Caki2 (cell line): ENCODE data around the gene F2RL3. TPM values are rescaled to one million over a fixed set of nuclear protein-coding genes. Genes with fewer than 3 reads are reported as not detected.
"Not testable (repeated sequence)": the region's sequence is repeated elsewhere in the genome, so short reads cannot be mapped to it uniquely, and the experiment has no call there.

Source experiments
- DNase-seq: peaks from one replicate; pipeline ENCODE4 v3.0.0-alpha.2; 2015; ENCODE audit warnings: low read depth
- in situ Hi-C: cut with HindIII; loops from 2 replicates; pipeline ENCODE4 v1.10.0; 2016; ENCODE audit warnings: low sequenced_read_pairs, low pct_unique_long_range_greater_than_20kb, mixed read lengths
- total RNA-seq: library from RNA; depleted of rRNA; stranded (reverse); fragments of >200 nt; shearing (Covaris generic); gene quantifications from 2 replicates; pipeline ENCODE4 v1.2.3, GENCODE V29; 2014; ENCODE audit warnings: low replicate concordance

F2RL3 gene
- total RNA-seq, 1 experiment from 2014 or later, result 5.0 TPM

- DNase-seq, result no peak
- in situ Hi-C loops, result no loop called here
These were observed 16.1 kb upstream of the F2RL3 start for GRCh38 chr19:16872728-16873127.

GRCh38 chr19:16873594-16873993 is 15.2 kb upstream of the F2RL3 start:
- DNase-seq, result no peak
- in situ Hi-C loops, result no loop called here

DNA sequence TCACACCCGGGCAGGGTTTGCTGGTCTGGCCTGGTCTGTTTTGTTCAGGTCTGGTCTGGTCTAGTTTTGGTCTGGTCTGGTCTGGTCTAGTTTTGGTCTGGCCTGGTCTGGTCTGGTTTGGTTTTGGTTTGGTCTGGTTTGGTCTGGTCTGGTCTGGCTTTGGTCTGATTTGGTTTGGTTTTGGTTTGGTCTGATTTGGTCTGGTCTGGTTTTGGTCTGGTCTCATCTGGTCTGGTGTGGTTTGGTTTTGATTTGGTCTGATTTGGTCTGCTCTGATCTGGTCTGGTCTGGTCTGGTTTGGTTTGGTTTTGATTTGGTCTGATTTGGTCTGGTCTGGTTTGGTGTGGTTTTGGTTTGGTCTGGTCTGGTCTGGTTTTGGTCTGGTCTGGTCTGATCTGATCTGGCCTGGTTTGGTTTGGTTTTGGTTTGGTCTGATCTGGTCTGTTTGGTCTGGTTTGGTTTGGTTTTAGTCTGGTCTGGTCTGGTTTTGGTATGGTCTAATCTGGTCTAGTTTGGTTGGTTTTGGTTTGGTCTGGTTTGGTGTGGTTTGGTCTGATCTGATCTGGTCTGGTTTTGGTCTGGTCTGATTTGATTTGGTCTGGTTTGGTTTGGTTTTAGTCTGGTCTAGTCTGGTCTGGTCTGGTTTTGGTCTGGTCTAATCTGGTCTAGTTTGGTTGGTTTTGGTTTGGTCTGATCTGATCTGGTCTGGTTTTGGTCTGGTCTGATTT is 14.4 kb upstream of the F2RL3 start:
- in situ Hi-C loops, result no loop called here
- DNase-seq, result no peak

DNA sequence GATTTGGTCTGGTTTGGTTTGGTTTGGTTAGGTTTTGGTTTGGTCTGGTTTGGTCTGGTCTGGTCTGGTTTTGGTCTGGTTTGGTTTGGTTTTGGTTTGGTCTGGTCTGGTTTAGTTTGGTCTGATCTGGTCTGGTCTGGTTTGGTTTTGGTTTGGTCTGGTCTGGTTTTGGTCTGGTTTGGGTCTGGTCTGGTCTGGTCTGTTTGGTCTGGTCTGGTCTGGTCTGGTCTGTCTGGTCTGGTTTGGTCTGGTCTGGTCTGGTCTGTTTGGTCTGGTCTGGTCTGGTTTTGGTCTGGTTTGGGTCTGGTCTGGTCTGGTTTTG is 13.9 kb upstream of the F2RL3 start:
- in situ Hi-C loops, DNase-seq: not testable (repeated sequence)

- in situ Hi-C loops, result no loop called here
- DNase-seq, result no peak
These were observed 12.9 kb upstream of the F2RL3 start for GRCh38 chr19:16875584-16876555.

- in situ Hi-C loops, result no loop called here
- no peak for DNase-seq
These were observed 11.9 kb upstream of the F2RL3 start for GRCh38 chr19:16876904-16877361.

DNA sequence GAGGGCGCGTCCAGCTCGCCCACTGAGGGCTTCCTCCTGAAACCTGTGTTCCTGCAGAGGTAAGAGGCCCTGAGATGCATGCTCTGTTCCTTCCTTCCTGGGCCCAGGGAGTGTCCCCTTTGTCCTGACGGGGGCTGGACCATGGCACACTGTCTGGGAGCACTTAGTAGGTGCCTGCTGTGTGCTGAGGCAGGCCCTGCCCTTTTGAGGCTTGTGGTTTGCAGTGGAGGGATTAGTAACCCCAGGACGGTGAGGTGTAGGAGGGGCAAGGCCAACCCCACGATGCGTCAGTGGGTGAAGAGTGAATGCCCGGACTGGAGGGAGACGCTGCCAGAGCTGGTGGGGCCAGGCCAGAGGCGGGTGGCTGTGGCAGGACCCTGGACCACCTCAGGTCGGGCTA is 11.2 kb upstream of the F2RL3 start:
- no peak for DNase-seq
- in situ Hi-C loops, result no loop called here

DNA sequence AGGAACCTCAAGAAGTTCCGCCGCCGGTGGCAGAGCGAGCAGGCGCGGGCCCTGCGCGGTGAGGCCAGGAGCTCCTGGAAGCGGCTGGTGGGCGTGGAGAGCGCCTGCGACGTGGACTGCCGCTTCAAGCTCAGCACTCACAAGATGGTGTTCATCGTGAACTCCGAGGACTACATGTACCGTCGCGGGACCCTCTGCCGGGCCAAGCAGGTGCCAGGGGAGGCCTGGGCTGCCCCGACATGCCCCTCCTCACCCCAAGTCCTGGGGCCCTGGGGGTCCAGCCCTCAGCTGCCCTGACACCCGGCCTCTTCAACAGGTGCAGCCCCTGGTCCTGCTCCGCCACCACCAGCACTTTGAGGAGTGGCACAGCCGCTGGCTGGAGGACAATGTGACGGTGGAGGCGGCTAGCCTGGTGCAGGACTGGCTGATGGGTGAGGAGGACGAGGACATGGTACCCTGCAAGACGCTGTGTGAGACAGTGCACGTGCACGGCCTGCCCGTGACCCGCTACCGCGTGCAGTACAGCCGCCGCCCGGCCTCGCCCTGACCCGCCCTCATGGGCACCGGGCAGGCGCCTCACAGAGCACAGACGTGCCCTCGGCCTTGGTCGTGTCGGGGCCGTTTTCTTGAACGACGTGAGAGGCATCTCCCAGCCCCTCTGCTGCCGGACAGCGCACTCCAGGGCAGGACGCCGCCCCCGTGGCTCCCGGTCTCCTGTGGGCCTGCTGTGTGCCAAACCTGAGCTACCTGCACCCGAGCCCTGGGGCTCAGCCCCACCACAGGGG is 10.4 kb upstream of the F2RL3 start:
- in situ Hi-C loops, result no loop called here
- no peak for DNase-seq

DNA sequence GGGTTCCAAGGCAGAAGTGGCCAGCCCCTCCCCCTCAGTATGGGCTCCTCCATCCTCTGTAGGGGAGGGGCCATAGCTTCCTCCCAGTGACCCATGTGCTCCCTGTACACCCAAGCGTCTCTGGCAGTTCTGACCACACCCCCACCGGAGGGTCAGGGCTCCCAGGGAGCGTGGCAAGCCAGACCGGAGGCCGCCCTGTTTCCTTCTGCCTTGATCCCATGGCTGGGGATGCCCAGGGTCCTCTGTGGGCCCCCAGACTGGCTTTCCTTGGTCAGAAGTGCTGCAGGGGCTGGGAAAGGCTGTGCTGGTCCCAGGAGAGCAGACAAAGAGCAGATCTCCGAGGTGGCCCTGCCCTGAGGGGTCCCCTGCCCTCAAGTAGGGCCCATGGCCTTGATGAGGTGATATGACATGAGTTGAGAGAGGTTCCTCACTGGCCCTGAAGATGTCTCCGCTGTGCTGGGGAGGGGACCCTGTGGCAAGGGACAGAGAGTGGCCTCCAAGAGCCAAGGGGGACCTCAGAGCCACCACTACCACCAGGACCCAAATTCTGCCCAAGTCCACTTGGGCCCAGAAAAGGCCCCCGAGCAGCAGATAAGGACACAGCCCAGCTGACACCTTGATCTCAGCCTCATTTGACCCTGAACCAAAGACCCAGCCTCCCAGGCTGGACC is 7.8 kb upstream of the F2RL3 start:
- in situ Hi-C loops, result no loop called here
- no peak for DNase-seq

- in situ Hi-C loops, result no loop called here
- DNase-seq, result peak; percentile 33
These were observed 6.7 kb upstream of the F2RL3 start for GRCh38 chr19:16882146-16882545.

GRCh38 chr19:16883522-16883921 is 5.3 kb upstream of the F2RL3 start:
- no peak for DNase-seq
- in situ Hi-C loops, result no loop called here

DNA sequence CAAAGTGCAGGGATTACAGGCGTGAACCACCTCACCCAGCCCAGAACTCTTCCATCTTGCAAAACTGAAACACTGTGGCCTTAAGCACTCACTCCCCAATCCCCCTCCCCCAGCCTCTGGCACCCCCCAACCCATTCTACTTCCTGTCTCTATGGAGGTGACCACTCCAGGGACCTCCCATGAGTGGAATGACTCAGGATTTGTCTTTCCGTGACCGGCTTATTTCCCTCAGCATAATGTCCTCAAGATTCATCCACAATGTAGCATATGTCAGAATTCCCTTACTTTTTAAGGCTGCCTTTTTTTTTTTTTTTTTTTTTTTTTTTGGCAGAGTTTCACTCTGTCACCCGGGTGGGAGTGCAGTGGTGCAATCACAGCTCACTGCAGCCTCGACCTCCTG is 3.6 kb upstream of the F2RL3 start:
- no peak for DNase-seq
- in situ Hi-C loops, result no loop called here

DNA sequence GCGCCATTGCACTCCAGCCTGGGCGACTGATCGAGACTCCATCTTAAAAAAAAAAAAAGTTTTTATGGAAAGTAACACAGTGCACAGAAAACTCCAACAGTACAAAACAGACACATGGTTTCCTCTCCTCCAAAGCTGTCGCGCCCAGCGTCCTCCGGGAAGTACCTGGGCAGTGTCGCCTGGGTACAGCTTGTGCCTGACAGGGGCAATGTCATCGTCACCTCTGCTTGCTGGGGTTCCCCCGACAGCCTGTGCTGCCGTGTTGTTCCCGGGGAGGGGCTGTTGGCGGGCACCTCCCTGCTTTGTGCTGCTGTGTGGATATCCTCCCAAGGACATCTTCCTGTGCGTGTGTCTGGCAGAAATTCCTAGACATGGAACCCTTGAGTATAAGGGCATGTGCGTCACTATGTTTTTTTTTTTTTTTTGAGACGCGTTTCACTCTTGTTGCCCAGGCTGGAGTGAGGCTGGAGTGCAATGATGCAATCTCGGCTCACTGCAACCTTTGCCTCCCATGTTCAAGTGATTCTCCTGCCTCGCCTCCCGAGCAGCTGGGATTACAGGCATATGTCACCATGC is 2.4 kb upstream of the F2RL3 start:
- DNase-seq, result no peak
- in situ Hi-C loops, result no loop called here

GRCh38 chr19:16887353-16888265 is 1.2 kb upstream of the F2RL3 start:
- in situ Hi-C loops, result no loop called here
- no peak for DNase-seq

- in situ Hi-C loops, result no loop called here
- DNase-seq, result no peak
These were observed 625 bp downstream of the F2RL3 start for GRCh38 chr19:16889366-16889882.

GRCh38 chr19:16889883-16890460 is 1.2 kb downstream of the F2RL3 start:
- peak; percentile 78 for DNase-seq
- in situ Hi-C loops, result no loop called here
